ENCODE measurements around the gene CALM3.

The CALM3 gene

DNA sequence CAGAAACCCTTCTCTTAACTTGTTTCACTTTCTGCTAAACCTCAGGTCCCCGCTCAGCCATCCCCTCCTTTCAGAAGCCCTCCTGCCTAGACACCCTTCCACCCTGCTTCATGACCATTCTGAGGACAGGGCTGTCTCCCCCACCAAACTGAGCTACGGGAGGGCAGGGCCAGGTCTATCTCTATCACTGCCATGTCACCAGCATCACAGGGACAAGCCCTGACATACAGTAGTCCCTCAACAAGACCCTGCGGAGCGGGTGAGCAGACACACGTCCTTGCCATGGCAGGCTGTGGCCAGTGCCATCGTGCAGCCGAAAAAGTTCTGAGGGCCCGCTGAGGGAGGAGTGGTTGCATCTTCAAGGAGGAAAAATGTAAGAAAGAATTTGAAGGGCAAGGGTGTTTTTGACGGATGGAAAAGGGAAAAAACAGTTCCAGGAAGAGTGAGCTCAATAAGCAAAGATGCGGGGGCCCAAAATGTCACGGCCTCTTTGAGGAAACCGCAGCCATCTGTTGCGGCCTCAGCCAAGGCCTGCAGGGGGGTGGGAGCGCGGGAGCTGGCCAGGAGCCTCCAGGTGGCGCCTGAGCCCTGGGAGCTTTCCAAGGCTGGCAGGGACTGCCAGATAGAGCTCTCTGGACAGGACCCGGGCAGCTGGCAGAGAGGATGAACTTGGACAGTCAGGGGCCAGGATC, 15.6 kb downstream of the CALM3 start:
- Histone ChIP-seq H3K36me3 (replicated peaks; ENCODE audit: insufficient read depth, low read length) (no peaks in the 10 kb centered on the region), H3K27ac (ENCODE audit: low read length) (no peak overlapping the region), H4K20me1 (ENCODE audit: insufficient read depth, low read length) (peaks cover 5% of the 10 kb centered on the region), H3K4me1 (ENCODE audit: low read length) (peaks cover 13% of the 10 kb centered on the region), H3K4me2 (ENCODE audit: low read depth, low read length) (peak overlapping the region; percentile 4; the same call in 1 of the 2 replicates), H3K79me2 (ENCODE audit: low read length) (no peaks in the 10 kb centered on the region), H3K9me3 (replicated peaks; ENCODE audit: insufficient read depth, low read length) (no peaks in the 10 kb centered on the region), H3K4me3 (ENCODE audit: low read length) (no peak overlapping the region), H3F3A (ENCODE audit: insufficient read depth, low read length) (peaks cover 4% of the 10 kb centered on the region), H3K9ac (ENCODE audit: low read length) (no peak overlapping the region), H2AFZ (ENCODE audit: low read length) (no peak overlapping the region), H3K9me2 (replicated peaks; ENCODE audit: insufficient read depth, low read length) (no peaks in the 10 kb centered on the region), H3K27me3 (replicated peaks; ENCODE audit: insufficient read depth, low read length) (peaks cover 88% of the 10 kb centered on the region)
- no peak for DNase-seq
- TF ChIP-seq, protein P1, sequence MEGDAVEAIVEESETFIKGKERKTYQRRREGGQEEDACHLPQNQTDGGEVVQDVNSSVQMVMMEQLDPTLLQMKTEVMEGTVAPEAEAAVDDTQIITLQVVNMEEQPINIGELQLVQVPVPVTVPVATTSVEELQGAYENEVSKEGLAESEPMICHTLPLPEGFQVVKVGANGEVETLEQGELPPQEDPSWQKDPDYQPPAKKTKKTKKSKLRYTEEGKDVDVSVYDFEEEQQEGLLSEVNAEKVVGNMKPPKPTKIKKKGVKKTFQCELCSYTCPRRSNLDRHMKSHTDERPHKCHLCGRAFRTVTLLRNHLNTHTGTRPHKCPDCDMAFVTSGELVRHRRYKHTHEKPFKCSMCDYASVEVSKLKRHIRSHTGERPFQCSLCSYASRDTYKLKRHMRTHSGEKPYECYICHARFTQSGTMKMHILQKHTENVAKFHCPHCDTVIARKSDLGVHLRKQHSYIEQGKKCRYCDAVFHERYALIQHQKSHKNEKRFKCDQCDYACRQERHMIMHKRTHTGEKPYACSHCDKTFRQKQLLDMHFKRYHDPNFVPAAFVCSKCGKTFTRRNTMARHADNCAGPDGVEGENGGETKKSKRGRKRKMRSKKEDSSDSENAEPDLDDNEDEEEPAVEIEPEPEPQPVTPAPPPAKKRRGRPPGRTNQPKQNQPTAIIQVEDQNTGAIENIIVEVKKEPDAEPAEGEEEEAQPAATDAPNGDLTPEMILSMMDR (IDR thresholded peaks at IDR 0.05; ENCODE audit: low read length) = peak; percentile 48
- TF ChIP-seq EZH2 (optimal IDR thresholded peaks at IDR 0.05; ENCODE audit: low read depth, low read length) (no peak), EZH2phosphoT487 (IDR thresholded peaks at IDR 0.05; ENCODE audit: low read length) (no peak)

DNA sequence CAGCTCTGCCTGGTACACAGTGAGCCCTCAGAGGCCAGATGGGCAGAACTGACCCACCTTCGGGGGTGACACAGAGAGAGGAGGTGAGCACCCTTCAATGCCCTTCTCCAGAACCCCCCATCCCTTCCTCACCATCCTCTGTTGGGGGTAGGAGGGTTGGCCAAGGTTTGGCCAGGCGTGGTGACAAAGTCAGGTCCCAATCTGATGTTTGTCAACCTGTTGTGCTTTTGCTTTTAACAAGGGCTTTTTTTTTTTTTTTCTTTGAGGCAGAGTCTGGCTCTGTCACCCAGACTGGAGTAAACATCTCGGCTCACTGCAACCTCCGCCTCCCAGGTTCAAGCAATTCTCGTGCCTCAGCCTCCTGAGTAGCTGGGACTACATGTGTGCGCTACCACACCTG, 16.5 kb downstream of the CALM3 start:
- H3K9me2 ChIP-seq (replicated peaks; ENCODE audit: insufficient read depth, low read length) = no peaks in the 10 kb centered on the region
- no peak overlapping the region for H3K4me2 ChIP-seq (ENCODE audit: low read depth, low read length)
- H3K27ac ChIP-seq (ENCODE audit: low read length) = no peak overlapping the region
- no peak for DNase-seq
- H3F3A ChIP-seq (ENCODE audit: insufficient read depth, low read length) = no peaks in the 10 kb centered on the region; the same call in 1 of the 2 replicates
- H4K20me1 ChIP-seq (ENCODE audit: insufficient read depth, low read length) = peaks cover 2% of the 10 kb centered on the region; the same call in 1 of the 2 replicates
- TF ChIP-seq EZH2 (optimal IDR thresholded peaks at IDR 0.05; ENCODE audit: low read depth, low read length) = no peak
- TF ChIP-seq, protein P1 (IDR thresholded peaks at IDR 0.05; ENCODE audit: low read length) = no peak
- TF ChIP-seq EZH2phosphoT487 (IDR thresholded peaks at IDR 0.05; ENCODE audit: low read length) = no peak
- H3K4me3 ChIP-seq (ENCODE audit: low read length) = no peak overlapping the region
- peaks cover 88% of the 10 kb centered on the region for H3K27me3 ChIP-seq (replicated peaks; ENCODE audit: insufficient read depth, low read length)
- H2AFZ ChIP-seq (ENCODE audit: low read length) = no peak overlapping the region
- H3K9ac ChIP-seq (ENCODE audit: low read length) = no peak overlapping the region
- H3K36me3 ChIP-seq (replicated peaks; ENCODE audit: insufficient read depth, low read length) = no peaks in the 10 kb centered on the region
- no peaks in the 10 kb centered on the region for H3K79me2 ChIP-seq (ENCODE audit: low read length)
- no peaks in the 10 kb centered on the region for H3K9me3 ChIP-seq (replicated peaks; ENCODE audit: insufficient read depth, low read length)
- peaks cover 9% of the 10 kb centered on the region; the same call in 1 of the 2 replicates for H3K4me1 ChIP-seq (ENCODE audit: low read length)

DNA sequence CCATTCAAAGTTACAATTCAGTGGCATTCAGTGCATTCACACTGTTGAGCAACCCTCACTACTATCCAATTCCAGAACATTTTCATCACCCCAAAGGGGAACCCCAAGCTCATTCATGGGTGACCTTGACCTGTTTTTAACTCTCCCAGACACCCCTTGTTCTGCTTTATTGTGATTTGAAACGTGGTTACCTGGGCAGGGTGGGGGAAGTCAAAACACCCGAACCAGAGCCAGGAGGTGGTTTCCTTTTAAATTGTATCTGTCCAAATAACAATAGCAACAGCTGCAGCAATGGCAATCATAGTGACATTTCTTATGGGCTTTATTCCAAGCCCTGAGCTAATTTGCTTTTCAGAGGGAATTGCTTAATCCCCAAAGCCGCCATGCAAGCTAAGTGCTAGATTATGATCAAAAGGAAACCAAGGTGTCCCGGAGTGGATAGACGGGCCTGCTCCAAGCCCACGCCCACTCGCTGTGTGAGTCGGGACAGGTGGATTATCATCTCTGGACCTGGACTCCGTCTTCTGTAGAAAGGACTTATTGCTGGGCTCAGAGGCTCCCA, 17.6 kb downstream of the CALM3 start:
- Histone ChIP-seq H2AFZ (ENCODE audit: low read length) (no peak overlapping the region), H3K9me3 (replicated peaks; ENCODE audit: insufficient read depth, low read length) (no peaks in the 10 kb centered on the region), H3K27ac (ENCODE audit: low read length) (no peak overlapping the region), H3K4me3 (ENCODE audit: low read length) (no peak overlapping the region), H3K36me3 (replicated peaks; ENCODE audit: insufficient read depth, low read length) (no peaks in the 10 kb centered on the region), H3K9me2 (replicated peaks; ENCODE audit: insufficient read depth, low read length) (no peaks in the 10 kb centered on the region), H3F3A (ENCODE audit: insufficient read depth, low read length) (no peaks in the 10 kb centered on the region), H4K20me1 (ENCODE audit: insufficient read depth, low read length) (peaks cover 2% of the 10 kb centered on the region; the same call in 1 of the 2 replicates), H3K79me2 (ENCODE audit: low read length) (no peaks in the 10 kb centered on the region), H3K4me1 (ENCODE audit: low read length) (peaks cover 9% of the 10 kb centered on the region; the same call in 1 of the 2 replicates), H3K9ac (ENCODE audit: low read length) (no peak overlapping the region), H3K27me3 (replicated peaks; ENCODE audit: insufficient read depth, low read length) (peaks cover 92% of the 10 kb centered on the region), H3K4me2 (ENCODE audit: low read depth, low read length) (no peak overlapping the region)
- TF ChIP-seq, protein P1 (IDR thresholded peaks at IDR 0.05; ENCODE audit: low read length) = no peak
- no peak for TF ChIP-seq EZH2 (optimal IDR thresholded peaks at IDR 0.05; ENCODE audit: low read depth, low read length)
- TF ChIP-seq EZH2phosphoT487 (IDR thresholded peaks at IDR 0.05; ENCODE audit: low read length) = no peak
- DNase-seq = no peak
